D721Med (cell line): ENCODE results near the gene TK2.
"Not testable (repeated sequence)": the region's sequence is repeated elsewhere in the genome, so short reads cannot be mapped to it uniquely, and the experiment has no call there.

Source experiments
- DNase-seq: peaks from one replicate; pipeline ENCODE4 v3.0.0; 2011; ENCODE audit warnings: low spot score; ENCODE audit not compliant: insufficient read length
- FAIRE-seq: peaks from 2 replicates; lab custom pipeline; 2011; peaks lifted over from hg19 to GRCh38; lab: Jason Lieb, UNC
- CTCF ChIP-seq: IDR thresholded peaks from 2 replicates; pipeline ENCODE4 v1.5.1; 2012; ENCODE audit warnings: mild to moderate bottlenecking, control low read depth; ENCODE audit not compliant: insufficient read depth; ENCODE audit errors: missing control alignments

TK2 gene

DNA sequence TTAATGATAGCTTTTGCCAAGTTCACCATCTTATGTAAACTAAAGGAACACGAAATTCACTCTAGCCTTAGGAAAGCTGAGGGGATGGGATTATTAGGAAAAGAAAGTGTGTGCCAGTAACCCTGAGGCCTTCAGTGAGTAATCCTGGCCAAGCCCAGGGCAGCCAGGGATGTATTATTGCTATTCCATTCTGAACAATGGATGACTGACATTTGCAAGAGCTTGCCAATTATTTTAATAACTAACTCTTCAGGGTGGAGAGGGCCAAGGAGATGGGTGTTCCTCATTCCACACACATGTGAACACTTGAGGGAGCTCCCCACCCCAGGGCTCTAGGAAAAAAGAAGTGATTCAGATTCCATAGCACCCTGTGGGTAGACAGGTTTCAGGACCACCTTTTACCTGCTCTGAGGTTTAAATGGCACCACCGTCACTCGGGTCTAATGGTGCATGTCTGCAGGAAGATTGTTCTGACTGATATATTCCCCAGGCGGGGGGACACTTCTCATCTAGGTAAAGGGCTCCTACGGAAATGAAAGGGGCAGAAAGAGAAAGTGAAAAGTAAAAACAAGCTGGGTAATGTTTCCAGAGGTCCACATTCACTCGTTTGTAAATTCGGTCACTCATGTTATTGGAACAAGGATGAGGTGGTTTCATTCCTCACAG is 41.5 kb downstream of the TK2 start:
- FAIRE-seq (no peak), DNase-seq (no peak)
- no peak for TF ChIP-seq CTCF

- DNase-seq: no peak
- no peak for TF ChIP-seq CTCF
- FAIRE-seq: no peak
Observed at GRCh38 chr16:66507731-66508239, 42.1 kb downstream of the TK2 start.

- DNase-seq (no peak), FAIRE-seq (no peak)
- TF ChIP-seq CTCF: no peak
Observed at GRCh38 chr16:66503612-66504011, 46.3 kb downstream of the TK2 start.

GRCh38 chr16:66503030-66503429 is 46.9 kb downstream of the TK2 start:
- TF ChIP-seq CTCF: no peak
- FAIRE-seq: no peak
- no peak for DNase-seq

GRCh38 chr16:66502020-66502913 is 47.7 kb downstream of the TK2 start:
- no peak for TF ChIP-seq CTCF
- FAIRE-seq (no peak), DNase-seq (no peak)

GRCh38 chr16:66501563-66501962 is 48.4 kb downstream of the TK2 start:
- not testable (repeated sequence) for FAIRE-seq, DNase-seq

- not testable (repeated sequence) for DNase-seq, FAIRE-seq
Observed at GRCh38 chr16:66497921-66498320, 52.0 kb downstream of the TK2 start.

- FAIRE-seq, DNase-seq: not testable (repeated sequence)
Observed at GRCh38 chr16:66496226-66496625, 53.7 kb downstream of the TK2 start.
